ENCODE data around the gene MRPL48.

DNA sequence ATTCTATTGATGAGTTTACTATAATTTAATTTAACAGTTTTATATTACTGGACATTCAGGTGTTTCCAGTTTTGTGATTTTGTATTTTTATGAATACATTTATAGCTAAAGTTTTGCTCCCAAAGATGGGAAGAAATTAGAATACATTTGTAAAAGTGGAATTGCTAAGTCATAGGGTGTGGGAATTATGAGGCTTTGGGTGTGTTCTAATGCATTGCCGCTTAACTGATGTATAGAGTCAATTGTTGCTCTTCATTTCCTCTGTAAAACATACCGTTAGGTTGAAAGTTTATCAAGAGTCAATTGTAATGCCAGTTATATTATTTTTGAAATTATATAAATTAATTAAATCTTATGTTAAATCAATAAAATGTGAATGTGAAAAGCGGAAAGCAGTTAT, 105.4 kb downstream of the MRPL48 start:
- TF ChIP-seq, protein P1, sequence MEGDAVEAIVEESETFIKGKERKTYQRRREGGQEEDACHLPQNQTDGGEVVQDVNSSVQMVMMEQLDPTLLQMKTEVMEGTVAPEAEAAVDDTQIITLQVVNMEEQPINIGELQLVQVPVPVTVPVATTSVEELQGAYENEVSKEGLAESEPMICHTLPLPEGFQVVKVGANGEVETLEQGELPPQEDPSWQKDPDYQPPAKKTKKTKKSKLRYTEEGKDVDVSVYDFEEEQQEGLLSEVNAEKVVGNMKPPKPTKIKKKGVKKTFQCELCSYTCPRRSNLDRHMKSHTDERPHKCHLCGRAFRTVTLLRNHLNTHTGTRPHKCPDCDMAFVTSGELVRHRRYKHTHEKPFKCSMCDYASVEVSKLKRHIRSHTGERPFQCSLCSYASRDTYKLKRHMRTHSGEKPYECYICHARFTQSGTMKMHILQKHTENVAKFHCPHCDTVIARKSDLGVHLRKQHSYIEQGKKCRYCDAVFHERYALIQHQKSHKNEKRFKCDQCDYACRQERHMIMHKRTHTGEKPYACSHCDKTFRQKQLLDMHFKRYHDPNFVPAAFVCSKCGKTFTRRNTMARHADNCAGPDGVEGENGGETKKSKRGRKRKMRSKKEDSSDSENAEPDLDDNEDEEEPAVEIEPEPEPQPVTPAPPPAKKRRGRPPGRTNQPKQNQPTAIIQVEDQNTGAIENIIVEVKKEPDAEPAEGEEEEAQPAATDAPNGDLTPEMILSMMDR (IDR thresholded peaks at IDR 0.05; ENCODE audit: borderline replicate concordance, extremely low read depth, low read length, poor library complexity, severe bottlenecking) = no peak
- TF ChIP-seq EZH2 (IDR thresholded peaks at IDR 0.05; ENCODE audit: borderline replicate concordance, low read depth, low read length, severe bottlenecking) = no peak

Data from DND-41 (cell line).